K562 (cell line): Measurements from ENCODE around the gene AHSP. TPM values are rescaled to one million over a fixed set of nuclear protein-coding genes. Genes with fewer than 3 reads are reported as not detected.

Experiments
- ATF1 ChIP-seq, 2 experiments: fragments of 450-650 bp in 1 of 2; IDR thresholded peaks; 2 replicates each; pipeline ENCODE4 v1.6.1; 2016; ENCODE audit warnings: missing compliant biosample characterization in 1 of 2, missing genetic modification characterization in 1 of 2
- BCOR ChIP-seq: fragments of 450-650 bp; IDR thresholded peaks from 2 replicates; pipeline ENCODE4 v1.6.1; 2016
- BMI1 ChIP-seq: fragments of 150-350 bp; IDR thresholded peaks from 2 replicates; pipeline ENCODE4 v1.6.1; 2014; ENCODE audit warnings: low read length
- BRCA1 ChIP-seq, 2 experiments: fragments of 450-650 bp in 1 of 2; sonication (generic) in 1 of 2; formaldehyde crosslinking in 1 of 2; IDR thresholded peaks; 2 replicates each; pipeline versions ENCODE4 v1.5.0 to v1.6.1; 2017 to 2020; ENCODE audit warnings: mild to moderate bottlenecking in 1 of 2, missing genetic modification reagents in 1 of 2
- DPF2 ChIP-seq: fragments of 450-650 bp; IDR thresholded peaks from 2 replicates; pipeline ENCODE4 v1.6.1; 2016
- EHMT2 ChIP-seq: fragments of 450-650 bp; IDR thresholded peaks from 2 replicates; pipeline ENCODE4 v1.6.1; 2018; ENCODE audit warnings: antibody characterized with exemption
- ELF4 ChIP-seq: fragments of 450-650 bp; formaldehyde crosslinking; IDR thresholded peaks from 2 replicates; pipeline ENCODE4 v1.4.0; 2022; ENCODE audit warnings: missing genetic modification characterization
- GMEB1 ChIP-seq: fragments of 250-450 bp; sonication (Bioruptor Pico); IDR thresholded peaks from 2 replicates; pipeline ENCODE4 v1.4.0; 2020; ENCODE audit warnings: mild to moderate bottlenecking
- HDAC6 ChIP-seq: IDR thresholded peaks from 2 replicates; pipeline ENCODE4 v1.6.1; 2012; ENCODE audit warnings: low read depth, mild to moderate bottlenecking, control low read depth, inconsistent platforms, low read length, moderate library complexity
- HES1 ChIP-seq: fragments of 450-650 bp; IDR thresholded peaks from 2 replicates; pipeline ENCODE4 v1.6.1; 2016; ENCODE audit warnings: low read depth, mild to moderate bottlenecking, moderate library complexity
- HNRNPLL ChIP-seq: fragments of 200-400 bp; formaldehyde crosslinking; IDR thresholded peaks from 2 replicates; pipeline ENCODE4 v1.6.1; 2017; ENCODE audit warnings: low read length, low read depth, mild to moderate bottlenecking; ENCODE audit not compliant: poor library complexity, severe bottlenecking
- NONO ChIP-seq, 2 experiments: fragments of 200-400 bp in 1 of 2; fragments of 450-650 bp in 1 of 2; formaldehyde crosslinking in 1 of 2; IDR thresholded peaks; 2 replicates each; pipeline ENCODE4 v1.6.1; 2017; ENCODE audit warnings: low read depth in 2 of 2, mild to moderate bottlenecking in 2 of 2, moderate library complexity in 2 of 2, low read length in 1 of 2
- NR0B1 ChIP-seq: fragments of 450-650 bp; IDR thresholded peaks from one replicate; pipeline ENCODE4 v1.6.1; 2018; ENCODE audit warnings: mild to moderate bottlenecking, moderate library complexity; ENCODE audit not compliant: partially characterized antibody
- NR4A1 ChIP-seq, 2 experiments: fragments of 250-450 bp in 1 of 2; fragments of 450-650 bp in 1 of 2; sonication (Bioruptor Pico) in 1 of 2; IDR thresholded peaks; 2 replicates each; pipeline versions ENCODE4 v1.4.0 to v1.6.1; 2016 to 2020; ENCODE audit warnings: mild to moderate bottlenecking in 2 of 2, missing compliant biosample characterization in 1 of 2, missing genetic modification characterization in 1 of 2, moderate library complexity in 1 of 2
- POLR2AphosphoS5 ChIP-seq: IDR thresholded peaks from 2 replicates; pipeline ENCODE4 v1.6.1; 2011; ENCODE audit warnings: mild to moderate bottlenecking, low read depth, low read length, moderate library complexity; ENCODE audit not compliant: control insufficient read depth, insufficient read depth
- PTBP1 ChIP-seq: fragments of 200-400 bp; formaldehyde crosslinking; IDR thresholded peaks from 2 replicates; pipeline ENCODE4 v1.6.1; 2017; ENCODE audit warnings: low read depth, low read length
- RBM15 ChIP-seq: fragments of 200-400 bp; formaldehyde crosslinking; IDR thresholded peaks from 2 replicates; pipeline ENCODE4 v1.6.1; 2018; ENCODE audit warnings: mild to moderate bottlenecking, low read length, moderate library complexity; ENCODE audit not compliant: insufficient read depth
- SAP30 ChIP-seq: fragments of 200-600 bp; sonication (generic); IDR thresholded peaks from 2 replicates; pipeline ENCODE4 v1.6.1; 2012; ENCODE audit warnings: borderline replicate concordance, low read depth, mild to moderate bottlenecking, moderate library complexity, low read length, control low read depth, inconsistent platforms; ENCODE audit not compliant: insufficient read depth, poor library complexity, severe bottlenecking
- TGIF2 ChIP-seq: sonication (generic); formaldehyde crosslinking; IDR thresholded peaks from 2 replicates; pipeline ENCODE4 v1.8.1; 2022; ENCODE audit warnings: mild to moderate bottlenecking, missing genetic modification reagents, moderate library complexity
- THAP12 ChIP-seq: fragments of 250-450 bp; sonication (Bioruptor Pico); IDR thresholded peaks from 2 replicates; pipeline ENCODE4 v1.9.0; 2021; ENCODE audit warnings: mild to moderate bottlenecking, inconsistent platforms
- ZNF212 ChIP-seq: fragments of 450-650 bp; formaldehyde crosslinking; IDR thresholded peaks from 2 replicates; pipeline ENCODE4 v1.4.0; 2020; ENCODE audit warnings: mild to moderate bottlenecking
- ZNF24 ChIP-seq: fragments of 450-650 bp; IDR thresholded peaks from 2 replicates; pipeline ENCODE4 v1.6.1; 2016
- polyA plus RNA-seq, 8 experiments: library from polyadenylated mRNA; depleted of rRNA in 4 of 8; stranded (reverse) in 5 of 8; unstranded in 3 of 8; fragments of >200 nt; fragmentation: Nextera tagmentation in 2 of 8; fragmentation: Illumina TruSeq in 1 of 8; extraction: Ambion mirVana in 2 of 8; extraction: Trizol in 1 of 8; gene quantifications; 2 replicates each; pipeline versions ENCODE4 v1.2.1 to v1.2.3, GENCODE V29; 2011 to 2014; ENCODE audit warnings: inconsistent platforms in 1 of 8, missing spikeins in 1 of 8
- total RNA-seq, 7 experiments: library from RNA; depleted of rRNA in 6 of 7; stranded (reverse); fragments of >200 nt in 6 of 7; fragmentation: Illumina TruSeq in 2 of 7; extraction: Trizol in 2 of 7; gene quantifications; 2 replicates each; pipeline versions ENCODE4 v1.2.1 to v1.2.3, GENCODE V29; 2011 to 2021; ENCODE audit warnings: low replicate concordance in 1 of 7

AHSP gene
- total and polyA plus RNA-seq, 9 of the 15 experiments (the other 6 are each of a cell fraction or from before 2014, with no cell fraction given), result 6.6 to 99.1 (median 25.8) TPM

GRCh38 chr16:31507929-31508705 lies 19.6 kb upstream of the AHSP start, which contains the start of gene RUSF1 (continued):
- peak; percentile 69; the same call in 1 of the 2 replicates for TF ChIP-seq THAP12 (CRISPR knock-in tag)
- peak; percentile 80 for TF ChIP-seq ZNF24
- TF ChIP-seq TGIF2 (CRISPR knock-in tag), result peak; percentile 53; the same call in 1 of the 2 replicates
- no peak for TF ChIP-seq PTBP1
- TF ChIP-seq BRCA1 (IDR thresholded peaks at IDR 0.05), result no peak
- TF ChIP-seq BRCA1 (CRISPR knock-in tag; IDR thresholded peaks at IDR 0.05), result no peak
- no peak for TF ChIP-seq RBM15
- no peak for TF ChIP-seq ELF4 (CRISPR knock-in tag)
- no peak for TF ChIP-seq NR0B1
- TF ChIP-seq HES1, result no peak
- peak; percentile 38; the same call in 1 of the 2 replicates for TF ChIP-seq BCOR
- peak; percentile 80 for TF ChIP-seq GMEB1 (CRISPR knock-in tag)
- peak; percentile 20; the same call in 1 of the 2 replicates for TF ChIP-seq ATF1 (CRISPR knock-in tag; IDR thresholded peaks at IDR 0.05)
- TF ChIP-seq ATF1 (tag; IDR thresholded peaks at IDR 0.05), result peak; percentile 81
- TF ChIP-seq POLR2AphosphoS5, result peak; percentile 79
- TF ChIP-seq NONO (IDR thresholded peaks at IDR 0.05; ENCODE audit: low read depth in 2 of 2, low read length in 1 of 2), result peak; percentile 29 to 83; a peak in 2 of 4 replicates
- no peak for TF ChIP-seq BMI1
- TF ChIP-seq HNRNPLL, result peak; percentile 84
- TF ChIP-seq EHMT2, result no peak
- peak; percentile 34 for TF ChIP-seq SAP30
- no peak for TF ChIP-seq ZNF212 (CRISPR knock-in tag)
- no peak for TF ChIP-seq DPF2
- no peak for TF ChIP-seq NR4A1 (CRISPR knock-in tag; IDR thresholded peaks at IDR 0.05)
- TF ChIP-seq NR4A1 (tag; IDR thresholded peaks at IDR 0.05), result no peak
- no peak for TF ChIP-seq HDAC6
